Measurements from ENCODE around the gene LTBP1. TPM values are rescaled to one million over a fixed set of nuclear protein-coding genes. Genes with fewer than 3 reads are reported as not detected.

The LTBP1 gene
- polyA plus RNA-seq, 3 donors, result 1.3 to 8.8 (median 7.0) TPM

DNA sequence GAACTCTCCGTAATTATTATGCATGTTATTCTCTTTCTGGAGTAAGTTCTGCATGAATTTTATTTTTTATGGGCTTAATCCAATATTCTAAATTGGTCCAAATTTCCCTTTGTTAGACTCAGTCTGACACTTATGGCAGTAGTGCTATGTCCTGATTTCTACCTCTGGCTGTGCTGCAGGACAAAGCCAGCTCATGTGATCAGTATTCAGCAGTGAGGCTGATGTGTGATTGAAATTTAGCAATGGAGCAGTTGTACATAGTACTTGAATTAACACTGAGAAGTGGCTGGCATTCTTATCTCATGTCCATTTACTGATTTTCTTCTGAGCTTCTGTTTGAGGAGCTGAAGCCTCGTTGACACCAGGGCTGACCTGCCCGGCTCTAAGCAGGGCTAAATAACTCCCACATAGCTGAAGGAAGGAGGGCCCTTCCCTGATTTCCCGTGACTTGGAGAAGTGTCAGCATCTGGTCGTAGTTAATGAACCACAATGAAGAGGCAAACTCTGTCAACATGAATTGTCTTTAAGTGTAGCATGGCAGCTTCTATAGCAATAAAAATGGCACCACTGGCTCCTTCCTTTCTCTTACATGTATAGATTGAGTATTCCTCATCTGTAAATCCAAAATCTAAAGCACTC is 370.7 kb downstream of the LTBP1 start:
- H3K27ac ChIP-seq (ENCODE audit: low read depth, low read length), result no peak overlapping the region
- 59 to 77% (median 60%) methylated on average over 5 of the region's 5 CpGs for WGBS, 3 donors

DNA sequence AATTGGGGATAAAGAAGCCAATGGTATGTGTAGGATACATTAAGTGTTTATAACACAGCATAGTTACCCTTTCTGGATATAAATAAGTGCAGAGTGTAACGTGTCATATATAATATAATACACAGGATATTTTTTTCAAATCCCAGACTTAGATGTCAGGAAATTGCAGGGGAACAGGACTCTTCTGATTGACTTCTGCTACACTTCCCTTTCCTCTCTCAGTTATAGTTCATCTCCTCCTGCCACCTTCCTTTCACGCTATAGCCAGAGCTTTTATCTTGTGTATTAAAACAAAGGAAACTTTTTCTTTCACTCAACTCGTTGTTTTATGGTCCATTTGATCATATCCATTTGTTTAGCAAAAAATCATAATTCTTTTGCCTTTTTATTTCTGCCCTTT is 371.7 kb downstream of the LTBP1 start:
- WGBS, 3 donors, result 53 to 68% (median 56%) methylated on average over 3 of the region's 3 CpGs
- H3K27ac ChIP-seq (ENCODE audit: low read depth, low read length), result no peak overlapping the region

DNA sequence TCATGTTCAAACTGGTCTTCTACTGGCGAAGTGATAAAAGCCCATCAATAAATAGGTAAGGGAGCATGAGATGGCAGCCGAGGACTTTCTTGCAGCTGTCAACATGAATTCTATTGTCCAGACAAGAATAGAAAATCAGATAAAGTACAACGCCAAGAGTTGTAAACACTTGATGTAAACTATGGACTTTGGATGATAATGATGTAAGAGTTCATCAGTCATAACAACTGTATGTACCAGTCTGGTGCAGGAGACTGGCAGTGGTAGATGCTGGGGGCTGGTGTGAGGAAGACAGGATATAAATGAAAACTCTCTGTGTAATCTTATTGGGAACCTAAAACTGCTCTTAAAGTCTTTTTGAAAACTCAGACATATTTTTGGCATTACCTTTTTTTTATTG is 373.8 kb downstream of the LTBP1 start:
- 65 to 88% (median 74%) methylated on average over 3 of the region's 3 CpGs for WGBS, 3 donors
- H3K27ac ChIP-seq (ENCODE audit: low read depth, low read length), result no peak overlapping the region

DNA sequence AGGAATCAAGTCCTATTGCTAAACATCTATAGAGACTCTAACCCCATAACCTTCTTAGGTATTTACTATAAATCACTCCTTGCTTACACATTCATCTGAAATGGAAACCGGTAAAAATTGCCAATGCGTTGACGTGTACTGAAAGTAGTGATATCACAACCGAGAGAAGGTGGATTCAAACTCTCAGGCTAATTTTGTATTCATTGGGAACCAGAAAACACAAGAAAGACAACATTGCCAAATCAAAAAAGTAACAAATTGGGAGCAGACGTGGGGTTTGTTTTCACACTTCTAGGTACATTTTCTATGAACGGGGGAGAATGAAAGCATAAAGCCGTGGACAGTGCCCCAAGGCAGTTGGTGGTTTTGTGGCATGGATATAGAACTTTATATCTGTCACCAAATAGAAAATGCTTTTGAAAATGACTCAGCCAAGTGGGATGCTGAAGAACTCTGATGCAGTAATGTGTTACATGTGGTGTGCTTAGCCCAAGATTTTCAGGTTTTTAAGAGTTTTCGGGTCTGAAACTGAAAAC is 374.6 kb downstream of the LTBP1 start:
- no peak overlapping the region for H3K27ac ChIP-seq (ENCODE audit: low read depth, low read length)
- WGBS, 3 donors, result 70 to 91% (median 76%) methylated on average over 8 of the region's 8 CpGs

DNA sequence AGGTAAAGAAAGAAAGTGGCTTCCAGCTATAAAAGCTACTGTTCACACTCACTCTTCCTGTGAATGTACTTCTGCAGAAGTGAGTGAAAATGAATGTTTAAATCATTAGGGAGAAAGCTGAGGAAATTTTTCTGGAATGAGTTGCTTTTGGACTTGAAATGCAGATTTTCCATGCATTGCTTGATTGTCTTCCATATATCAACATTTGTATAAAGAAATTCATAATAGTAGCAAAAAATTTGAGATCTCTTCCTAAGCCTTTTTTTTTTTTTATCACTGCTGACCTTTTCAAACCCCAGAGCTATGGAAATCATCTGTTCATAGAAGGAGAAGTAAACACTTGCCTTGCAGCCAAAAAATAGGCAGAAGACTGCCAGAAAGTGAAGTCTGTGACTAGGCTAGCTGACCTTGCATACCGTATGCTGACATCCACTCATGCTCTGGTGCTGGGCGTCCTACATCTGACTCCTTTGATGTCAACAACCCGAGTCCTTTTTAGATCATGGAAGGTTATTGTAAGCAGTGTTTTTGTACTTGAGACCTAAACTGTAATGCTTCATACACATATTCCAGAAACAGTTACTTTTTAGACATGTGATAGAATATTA is 375.2 kb downstream of the LTBP1 start:
- WGBS, 3 donors, result 22 to 33% (median 30%) methylated on average over 3 of the region's 3 CpGs
- no peak overlapping the region for H3K27ac ChIP-seq (ENCODE audit: low read depth, low read length)

DNA sequence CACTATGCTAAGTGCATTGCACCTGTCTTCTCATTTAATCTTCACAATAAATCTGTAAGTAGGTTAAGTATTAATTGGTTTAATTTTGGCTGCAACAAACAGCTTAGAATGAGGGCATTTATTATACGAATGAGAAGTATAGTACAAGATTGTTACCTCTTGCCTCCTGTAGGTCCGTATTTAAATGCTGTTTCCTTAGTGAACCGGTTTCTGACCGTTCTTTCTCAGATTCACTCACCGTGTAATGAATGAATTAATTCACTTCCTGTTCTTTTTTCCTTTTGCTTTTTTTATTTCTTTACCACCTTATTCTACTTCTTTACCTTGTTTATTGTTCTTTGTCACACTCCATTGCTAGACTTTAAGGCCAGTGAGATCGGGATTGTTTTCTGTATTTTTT is 375.9 kb downstream of the LTBP1 start:
- no peak overlapping the region for H3K27ac ChIP-seq (ENCODE audit: low read depth, low read length)

DNA sequence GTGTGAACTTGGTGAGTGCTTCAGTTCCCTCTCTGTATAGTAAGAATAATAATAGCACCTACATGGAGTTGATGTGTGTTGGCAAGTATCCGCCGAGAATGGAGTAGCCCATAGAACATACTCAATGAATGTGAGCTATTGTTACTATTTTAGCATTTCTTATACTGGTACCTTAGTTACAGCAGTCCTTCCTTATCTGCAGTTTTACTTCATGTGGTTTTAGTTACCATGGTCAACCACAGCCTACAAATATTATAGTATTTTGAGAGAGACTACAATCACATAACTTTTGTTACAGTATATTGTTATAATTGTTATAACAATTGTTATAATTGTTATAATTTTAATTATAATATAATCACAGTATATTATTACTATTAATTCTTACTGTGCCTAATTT is 377.2 kb downstream of the LTBP1 start:
- 97 to 100% (median 98%) methylated on average over 2 of the region's 2 CpGs for WGBS, 3 donors
- H3K27ac ChIP-seq (ENCODE audit: low read depth, low read length), result no peak overlapping the region

More for the DNA sequence above, 375.9 kb downstream of the LTBP1 start:
- WGBS, 3 donors, result 65 to 70% (median 68%) methylated on average over 6 of the region's 6 CpGs

DNA sequence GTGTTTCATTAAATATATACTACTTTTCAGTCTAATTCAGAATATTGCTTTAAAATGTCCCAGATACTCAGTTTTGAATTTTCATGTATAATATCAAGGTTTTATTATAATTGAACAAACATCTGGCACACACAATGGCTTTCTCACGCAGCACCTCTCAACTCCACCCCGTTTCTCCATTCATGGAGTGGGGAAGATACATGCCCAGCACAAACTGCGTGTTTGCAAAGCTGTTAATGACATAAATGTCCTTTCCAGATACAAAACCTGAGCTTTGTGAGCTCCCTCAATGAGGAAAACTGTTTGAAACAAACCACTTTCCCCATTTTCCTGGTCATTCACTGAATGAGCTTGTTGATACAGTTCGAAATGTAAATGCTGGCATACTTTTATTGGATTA is 379.3 kb downstream of the LTBP1 start:
- no peak overlapping the region for H3K27ac ChIP-seq (ENCODE audit: low read depth, low read length)
- 60 to 85% (median 81%) methylated on average over 4 of the region's 4 CpGs for WGBS, 3 donors

DNA sequence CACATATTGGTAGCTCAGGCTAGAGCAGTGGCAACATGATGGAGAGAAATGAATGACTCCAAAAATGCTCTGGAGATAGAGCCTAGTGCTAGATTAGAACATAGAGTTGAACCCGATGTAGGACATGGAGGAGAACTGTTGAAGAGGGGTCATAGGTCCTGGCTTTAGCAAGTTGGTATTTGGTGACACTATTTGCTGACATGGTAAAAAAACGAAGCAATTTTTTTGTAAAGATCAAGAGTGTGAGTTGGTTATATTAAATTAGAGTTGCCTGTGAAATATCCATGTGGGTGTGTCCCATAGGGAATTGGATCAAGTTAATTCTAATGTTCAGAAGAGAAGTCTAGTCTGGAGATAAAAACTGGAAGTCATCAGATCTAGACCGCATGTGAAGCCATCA is 386.7 kb downstream of the LTBP1 start:
- 86 to 90% (median 87%) methylated on average over 3 of the region's 3 CpGs for WGBS, 3 donors
- H3K27ac ChIP-seq (ENCODE audit: low read depth, low read length), result no peak overlapping the region

DNA sequence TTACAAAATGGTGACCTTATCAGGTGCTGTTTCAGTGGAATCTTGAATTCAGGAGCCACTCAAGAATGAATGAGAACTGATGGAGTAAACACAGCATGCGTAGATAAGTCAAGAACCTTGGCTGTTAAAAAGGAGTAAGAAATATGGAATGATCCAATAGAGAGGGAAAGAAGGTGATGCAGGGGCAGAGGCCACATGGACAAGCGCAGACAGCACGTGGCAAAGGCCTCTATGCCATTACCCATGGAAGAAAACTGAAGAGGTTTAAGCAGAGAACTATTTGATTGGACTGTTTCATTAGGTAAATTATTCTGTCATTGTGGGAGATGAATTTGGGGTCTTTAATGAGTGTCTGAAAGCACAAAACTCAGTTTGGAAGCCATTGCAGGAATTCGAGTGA is 387.3 kb downstream of the LTBP1 start:
- H3K27ac ChIP-seq (ENCODE audit: low read depth, low read length), result no peak overlapping the region
- 89 to 95% (median 95%) methylated on average over 4 of the region's 4 CpGs for WGBS, 3 donors

DNA sequence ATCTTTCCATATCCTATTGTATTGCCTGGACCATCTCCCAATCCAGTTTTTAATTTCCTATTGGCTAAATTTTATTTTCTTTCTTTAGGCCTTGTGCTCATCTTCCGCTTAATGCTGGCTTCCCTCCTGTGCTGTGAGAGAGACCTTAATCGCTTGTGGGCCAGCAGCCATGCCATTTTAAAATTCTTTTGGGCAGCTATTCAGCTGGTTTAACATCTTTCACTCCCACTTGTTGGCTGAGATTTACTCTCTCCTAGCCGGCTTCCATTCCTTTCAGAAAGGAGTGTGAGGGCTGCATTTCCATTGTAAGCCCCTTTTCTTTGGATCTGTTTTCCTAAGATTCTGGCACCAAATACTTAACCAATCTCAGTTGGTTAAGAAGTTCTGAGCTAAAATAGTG is 388.8 kb downstream of the LTBP1 start:
- WGBS, 3 donors, result 81 to 94% (median 92%) methylated on average over 3 of the region's 3 CpGs
- no peak overlapping the region for H3K27ac ChIP-seq (ENCODE audit: low read depth, low read length)

DNA sequence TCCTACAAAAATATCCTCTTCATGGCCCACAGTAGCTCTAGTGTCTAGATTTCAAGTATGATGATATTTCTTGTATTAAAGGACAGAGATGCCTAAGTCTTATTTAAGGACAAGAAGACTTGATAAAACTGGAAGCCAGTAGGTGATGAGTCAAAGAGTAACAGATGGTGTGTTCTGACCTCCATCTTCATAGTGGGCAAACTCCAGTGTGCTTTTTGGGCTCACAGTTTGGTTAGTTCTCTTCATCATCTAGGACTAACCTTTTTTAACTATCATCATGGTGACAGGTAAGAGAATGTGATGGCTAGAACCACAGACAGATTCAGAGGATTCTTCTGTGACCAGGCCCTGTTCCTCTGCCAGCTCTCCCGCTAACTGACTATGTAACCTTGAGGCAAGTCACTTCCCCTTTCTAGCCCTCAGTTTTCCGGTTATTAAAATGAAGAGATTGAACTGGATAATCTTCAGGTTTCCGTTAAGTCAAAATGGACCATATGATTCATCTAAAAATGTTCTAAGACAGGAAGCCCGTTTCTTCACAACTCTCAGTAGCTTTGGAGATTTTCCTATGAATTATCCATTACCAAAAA is 389.4 kb downstream of the LTBP1 start:
- H3K27ac ChIP-seq (ENCODE audit: low read depth, low read length), result no peak overlapping the region
- WGBS, 3 donors, result 41 to 85% (median 50%) methylated on average over 4 of the region's 4 CpGs

DNA sequence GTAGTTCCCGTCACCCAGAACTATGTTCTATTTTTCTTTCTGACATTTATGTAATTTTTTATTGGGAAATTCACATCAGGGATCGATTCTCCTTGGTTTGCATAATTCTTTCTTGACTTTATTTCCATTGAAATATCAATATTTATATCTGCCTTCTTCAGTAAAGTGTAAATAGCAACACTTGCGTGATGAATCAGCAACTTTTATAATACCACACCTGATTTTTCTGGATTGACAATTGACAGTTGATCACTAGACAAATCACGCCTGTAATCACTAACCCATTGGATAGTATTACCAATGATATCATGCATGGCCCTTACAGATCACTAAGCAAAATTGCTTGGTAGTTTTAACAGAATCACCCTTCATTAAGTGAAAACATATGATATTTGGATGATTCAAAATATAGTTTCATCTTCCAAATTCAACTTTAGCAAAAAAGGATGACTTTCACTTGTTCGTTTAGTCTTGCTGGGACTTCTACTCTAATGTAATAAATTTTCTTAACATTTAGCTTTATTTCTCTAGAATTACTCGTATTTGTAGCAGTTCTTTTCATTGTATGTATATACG is 390.7 kb downstream of the LTBP1 start:
- no peak overlapping the region for H3K27ac ChIP-seq (ENCODE audit: low read depth, low read length)
- WGBS, 3 donors, result 79 to 87% (median 83%) methylated on average over 7 of the region's 7 CpGs

DNA sequence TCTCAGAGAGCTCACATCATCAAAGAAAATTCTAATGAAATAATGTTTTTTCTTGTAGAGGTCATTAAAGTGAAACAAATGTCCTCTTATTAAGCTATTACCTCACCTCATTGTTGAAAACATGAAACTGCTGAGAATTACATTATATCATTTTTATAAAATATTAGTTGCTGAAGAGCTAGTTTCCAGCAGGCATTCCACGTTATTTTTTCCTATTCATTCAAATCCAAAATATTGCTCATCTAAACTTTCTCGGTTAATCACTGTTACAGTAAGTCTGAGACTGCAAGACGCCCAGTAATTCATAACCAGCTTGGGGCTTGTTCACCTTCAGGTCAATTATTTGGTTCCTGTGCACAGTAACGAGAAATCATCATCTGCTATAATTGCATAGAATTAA is 391.2 kb downstream of the LTBP1 start:
- H3K27ac ChIP-seq (ENCODE audit: low read depth, low read length), result no peak overlapping the region
- WGBS, 3 donors, result 77 to 87% (median 78%) methylated on average over 4 of the region's 4 CpGs

DNA sequence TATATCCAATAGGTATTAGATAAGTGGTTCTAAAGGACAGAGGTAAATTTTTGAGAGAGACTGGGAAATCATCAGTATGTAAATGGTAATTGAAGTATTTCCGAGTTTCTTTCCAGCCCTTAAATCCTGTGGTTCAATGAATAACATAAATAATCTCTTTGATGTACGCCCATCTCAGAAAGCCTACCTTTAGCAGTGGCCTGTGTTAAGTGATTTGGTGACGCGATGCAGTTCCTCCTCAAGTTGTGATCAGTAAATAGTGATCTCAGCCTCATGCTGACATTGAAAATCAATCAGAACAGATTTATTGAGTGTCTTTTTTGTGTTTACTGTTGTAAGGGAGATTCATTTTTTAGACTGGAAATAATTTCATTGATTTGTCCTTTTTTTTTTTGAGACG is 392.5 kb downstream of the LTBP1 start:
- H3K27ac ChIP-seq (ENCODE audit: low read depth, low read length), result no peak overlapping the region
- 77 to 87% (median 86%) methylated on average over 5 of the region's 5 CpGs for WGBS, 3 donors

DNA sequence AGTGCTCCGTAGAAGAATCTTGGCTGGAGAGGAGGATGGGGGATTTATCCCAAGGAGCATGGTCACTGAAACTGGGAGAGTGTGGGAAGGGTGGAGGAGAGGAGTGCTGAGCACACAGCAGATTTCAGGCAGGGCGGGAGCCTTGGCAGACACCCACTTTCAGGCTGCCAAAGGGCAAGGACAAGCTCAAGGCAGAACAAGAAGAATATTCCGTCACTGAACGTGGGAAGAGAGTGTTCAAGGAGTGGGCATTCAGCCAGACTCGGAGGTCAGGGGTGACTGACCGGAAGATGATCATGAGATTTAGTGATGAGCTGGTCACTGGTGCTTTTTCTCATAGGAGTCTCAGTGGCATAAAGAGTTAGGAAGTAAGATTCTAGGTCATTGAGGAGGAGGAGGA is 393.5 kb downstream of the LTBP1 start:
- no peak overlapping the region for H3K27ac ChIP-seq (ENCODE audit: low read depth, low read length)
- WGBS, 3 donors, result 31 to 57% (median 55%) methylated on average over 6 of the region's 6 CpGs

DNA sequence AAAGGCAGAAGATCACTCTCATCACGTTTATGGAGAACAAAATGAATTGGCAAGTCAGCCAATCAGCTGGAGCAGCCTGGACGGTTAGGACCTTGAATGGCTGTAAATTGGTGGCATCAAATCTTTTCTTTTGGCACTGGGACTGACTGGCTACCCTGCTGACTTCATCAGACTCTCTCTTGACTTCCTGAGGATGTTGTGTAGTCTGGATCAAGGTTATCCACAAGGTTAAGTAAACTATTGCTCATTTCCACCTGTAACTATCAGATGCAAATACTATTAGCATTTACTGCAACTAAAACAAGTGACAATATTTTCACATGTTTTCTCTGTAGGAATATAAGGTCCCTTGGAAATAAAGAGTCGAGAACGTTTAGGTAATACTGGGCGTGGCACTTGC is 395.4 kb downstream of the LTBP1 start:
- H3K27ac ChIP-seq (ENCODE audit: low read depth, low read length), result no peak overlapping the region
- WGBS, 3 donors, result 52 to 65% (median 65%) methylated on average over 5 of the region's 5 CpGs

DNA sequence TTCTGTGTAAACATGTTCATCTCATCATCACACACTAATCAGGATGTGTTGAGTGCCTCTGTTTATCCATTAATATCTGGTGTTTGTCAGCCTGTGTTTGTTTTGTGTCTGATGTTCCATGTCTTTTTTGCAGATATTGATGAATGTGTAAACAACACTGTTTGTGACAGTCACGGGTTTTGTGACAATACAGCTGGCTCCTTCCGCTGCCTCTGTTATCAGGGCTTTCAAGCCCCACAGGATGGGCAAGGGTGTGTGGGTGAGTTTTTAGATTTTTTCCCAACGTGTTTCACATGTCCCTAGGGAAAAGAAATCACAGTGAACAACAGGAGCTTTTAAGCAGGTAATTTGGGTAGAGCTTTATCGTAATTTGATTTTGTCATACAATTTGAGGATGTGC is 396.0 kb downstream of the LTBP1 start:
- H3K27ac ChIP-seq (ENCODE audit: low read depth, low read length), result no peak overlapping the region

DNA sequence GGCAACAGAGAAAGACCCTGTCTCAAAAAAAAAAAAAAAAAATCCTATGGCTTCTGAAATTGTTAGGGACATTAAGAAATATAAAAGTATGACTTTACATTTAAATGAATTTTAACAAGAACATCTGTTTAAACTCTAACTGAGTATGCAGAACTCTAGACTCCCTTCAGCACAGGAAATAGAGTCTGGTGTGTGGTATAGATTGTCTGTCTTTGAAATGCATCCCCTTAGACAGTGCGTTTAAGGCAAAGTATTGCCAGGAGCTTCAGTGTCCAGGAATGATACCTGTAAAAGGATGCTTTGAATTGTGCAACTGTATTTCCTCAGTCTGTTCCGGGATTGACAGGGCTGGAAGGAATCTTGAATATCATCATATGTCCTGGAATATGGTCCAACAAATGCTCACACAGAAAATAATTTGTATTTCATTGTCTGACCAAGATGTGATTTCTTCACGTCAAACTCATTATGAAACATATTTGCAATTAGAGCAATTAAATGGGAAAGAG is 396.7 kb downstream of the LTBP1 start:
- WGBS, 3 donors, result 69 to 90% (median 70%) methylated on average over 3 of the region's 3 CpGs
- no peak overlapping the region for H3K27ac ChIP-seq (ENCODE audit: low read depth, low read length)

More for the DNA sequence above, 396.0 kb downstream of the LTBP1 start:
- 32 to 64% (median 62%) methylated on average over 4 of the region's 4 CpGs for WGBS, 3 donors

Data from adipose tissue (tissue), 3 donors.